Fibroblast of villous mesenchyme (primary cell): Measurements from ENCODE around the gene CLEC4M. TPM values are rescaled to one million over a fixed set of nuclear protein-coding genes. Genes with fewer than 3 reads are reported as not detected.
"Not testable (repeated sequence)": the region's sequence is repeated elsewhere in the genome, so short reads cannot be mapped to it uniquely, and the experiment has no call there.

Source experiments
- DNase-seq: peaks from one replicate; pipeline ENCODE4 v3.0.0-alpha.2; 2010; ENCODE audit warnings: low read depth
- H3K4me3 ChIP-seq: 2 replicates; pipeline ENCODE4 v1.5.1; 2011; ENCODE audit warnings: low read depth, mild to moderate bottlenecking, low read length
- CTCF ChIP-seq: IDR thresholded peaks from 2 replicates; pipeline ENCODE4 v1.5.1; 2012; ENCODE audit warnings: low read depth, mild to moderate bottlenecking, low read length; ENCODE audit not compliant: insufficient read depth
- total RNA-seq: library from RNA; depleted of rRNA; stranded (reverse); fragments of >200 nt; gene quantifications from 2 replicates; pipeline ENCODE4 v1.2.3, GENCODE V29; 2012

CLEC4M gene
- total RNA-seq, 1 donor = not detected

GRCh38 chr19:7759156-7759555 lies 3.9 kb upstream of the CLEC4M start:
- TF ChIP-seq CTCF = no peak
- DNase-seq = no peak
- no peak overlapping the region for H3K4me3 ChIP-seq

- TF ChIP-seq CTCF = no peak
- DNase-seq = no peak
- no peak overlapping the region for H3K4me3 ChIP-seq
These were observed 653 bp downstream of the CLEC4M start for GRCh38 chr19:7763696-7764095.

- not testable (repeated sequence) for H3K4me3 ChIP-seq, DNase-seq
These were observed 1.1 kb downstream of the CLEC4M start for GRCh38 chr19:7764157-7764556.

GRCh38 chr19:7765043-7765442 lies 2.0 kb downstream of the CLEC4M start:
- not testable (repeated sequence) for DNase-seq, H3K4me3 ChIP-seq

GRCh38 chr19:7766535-7766934 lies 3.5 kb downstream of the CLEC4M start:
- no peak for TF ChIP-seq CTCF
- DNase-seq = no peak
- H3K4me3 ChIP-seq = no peak overlapping the region

GRCh38 chr19:7767487-7767886 lies 4.4 kb downstream of the CLEC4M start:
- DNase-seq = no peak
- TF ChIP-seq CTCF = no peak
- no peak overlapping the region for H3K4me3 ChIP-seq

GRCh38 chr19:7769171-7769570 lies 6.1 kb downstream of the CLEC4M start:
- TF ChIP-seq CTCF = no peak
- no peak overlapping the region for H3K4me3 ChIP-seq
- no peak for DNase-seq

- DNase-seq = no peak
- no peak for TF ChIP-seq CTCF
- H3K4me3 ChIP-seq = no peak overlapping the region
These were observed 8.0 kb downstream of the CLEC4M start for GRCh38 chr19:7771072-7771471.
